NB4 (cell line): ENCODE measurements around the gene RFTN2.

Experiments
- CTCF ChIP-seq: IDR thresholded peaks from one replicate; pipeline ENCODE4 v1.5.1; 2012; ENCODE audit warnings: low read depth, low read length
- MYC ChIP-seq: IDR thresholded peaks from 2 replicates; pipeline ENCODE4 v1.6.1; 2011; ENCODE audit warnings: low read depth, low read length
- POLR2A ChIP-seq: IDR thresholded peaks from 2 replicates; pipeline ENCODE4 v1.6.1; 2011; ENCODE audit warnings: mild to moderate bottlenecking; ENCODE audit not compliant: insufficient read length; ENCODE audit errors: extremely low read depth
- TF ChIP-seq, protein P1 (sequence below): IDR thresholded peaks from 2 replicates; pipeline ENCODE4 v1.6.1; 2011; ENCODE audit warnings: low read depth, low read length

GRCh38 chr2:197647961-197648690, 27.3 kb downstream of the RFTN2 start:
- no peak for TF ChIP-seq CTCF
- TF ChIP-seq POLR2A = no peak
- no peak for TF ChIP-seq MYC
- TF ChIP-seq, protein P1, sequence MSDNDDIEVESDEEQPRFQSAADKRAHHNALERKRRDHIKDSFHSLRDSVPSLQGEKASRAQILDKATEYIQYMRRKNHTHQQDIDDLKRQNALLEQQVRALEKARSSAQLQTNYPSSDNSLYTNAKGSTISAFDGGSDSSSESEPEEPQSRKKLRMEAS = no peak
